Naive thymus-derived CD4-positive, alpha-beta T cell (primary cell): ENCODE results near the gene FAM184B. TPM values are rescaled to one million over a fixed set of nuclear protein-coding genes. Genes with fewer than 3 reads are reported as not detected.

ENCODE experiments used
- ATAC-seq: fragments of 150-1000 bp; cut with Tn5 transposase; 2 replicates; pipeline ENCODE4 v1.10.0; 2021; ENCODE audit warnings: mild to moderate bottlenecking, moderate library complexity
- CTCF ChIA-PET: fragments of 350-600 bp; sonication (Branson Sonifier 250); formaldehyde crosslinking; loops from one replicate; lab custom pipeline; 2021; ENCODE audit warnings: antibody characterized with exemption; lab: Charles Lee
- POLR2A ChIA-PET: fragments of 350-600 bp; sonication (Branson Sonifier 250); formaldehyde crosslinking; loops from one replicate; lab custom pipeline; 2021; ENCODE audit warnings: antibody characterized with exemption, inconsistent platforms; lab: Charles Lee
- DNase-seq, 9 donors: peaks; one replicate each; pipeline versions ENCODE4 v3.0.0 to v3.0.0-alpha.2; 2020 to 2022; ENCODE audit warnings: mixed read lengths in 1 of 9
- H3K27ac ChIP-seq: one replicate; pipeline ENCODE4 v1.7.0; 2013; ENCODE audit warnings: mild to moderate bottlenecking, low read depth, low read length, moderate library complexity
- H3K27me3 ChIP-seq, 2 donors: one replicate each; pipeline ENCODE4 v1.7.0; 2013; ENCODE audit warnings: low read length in 2 of 2, mild to moderate bottlenecking in 2 of 2, moderate library complexity in 2 of 2; ENCODE audit not compliant: control insufficient read depth in 2 of 2, insufficient read depth in 2 of 2
- H3K36me3 ChIP-seq, 3 experiments: 1 replicate in 2 of 3; 2 replicates in 1 of 3; pipeline ENCODE4 v1.7.0; 2013; ENCODE audit warnings: low read length in 3 of 3, mild to moderate bottlenecking in 3 of 3, moderate library complexity in 1 of 3; ENCODE audit not compliant: insufficient read depth in 3 of 3, control insufficient read depth in 2 of 3
- H3K4me1 ChIP-seq, 2 donors: one replicate each; pipeline ENCODE4 v1.7.0; 2013; ENCODE audit warnings: low read length in 2 of 2, mild to moderate bottlenecking in 2 of 2, moderate library complexity in 1 of 2; ENCODE audit not compliant: control insufficient read depth in 2 of 2, insufficient read depth in 2 of 2
- H3K4me3 ChIP-seq: 2 replicates; pipeline ENCODE4 v1.7.0; 2013; ENCODE audit warnings: mild to moderate bottlenecking, low read length
- H3K9me3 ChIP-seq, 3 experiments: 1 replicate in 2 of 3; 2 replicates in 1 of 3; pipeline ENCODE4 v1.7.0; 2013; ENCODE audit warnings: low read length in 3 of 3; ENCODE audit not compliant: control insufficient read depth in 2 of 3
- H3K27ac Mint-ChIP-seq, 9 donors: one replicate each; pipeline ENCODE4 v1.8.0; 2020 to 2022; ENCODE audit warnings: mixed read lengths in 9 of 9, mild to moderate bottlenecking in 8 of 9, moderate library complexity in 5 of 9, inconsistent platforms in 2 of 9
- H3K27me3 Mint-ChIP-seq, 5 donors: one replicate each; pipeline ENCODE4 v1.8.0; 2021 to 2022; ENCODE audit warnings: mixed read lengths in 5 of 5, mild to moderate bottlenecking in 1 of 5
- H3K36me3 Mint-ChIP-seq, 5 donors: one replicate each; pipeline ENCODE4 v1.8.0; 2020 to 2022; ENCODE audit warnings: mixed read lengths in 5 of 5, mild to moderate bottlenecking in 3 of 5, inconsistent platforms in 1 of 5
- H3K4me1 Mint-ChIP-seq, 7 donors: one replicate each; pipeline ENCODE4 v1.8.0; 2020 to 2022; ENCODE audit warnings: mixed read lengths in 7 of 7, mild to moderate bottlenecking in 3 of 7, inconsistent platforms in 1 of 7
- H3K4me3 Mint-ChIP-seq, 10 donors: one replicate each; pipeline ENCODE4 v1.8.0; 2020 to 2022; ENCODE audit warnings: mild to moderate bottlenecking in 10 of 10, mixed read lengths in 10 of 10, moderate library complexity in 6 of 10, inconsistent platforms in 2 of 10
- H3K9me3 Mint-ChIP-seq, 11 donors: one replicate each; pipeline ENCODE4 v1.8.0; 2020 to 2022; ENCODE audit warnings: mixed read lengths in 11 of 11, mild to moderate bottlenecking in 4 of 11, inconsistent platforms in 1 of 11, moderate library complexity in 1 of 11
- intact Hi-C, 2 donors: fragments of 100-400 bp; cut with micrococcal nuclease; formaldehyde crosslinking; loops; one replicate each; pipeline ENCODE4 v1.15.1; 2023
- polyA plus RNA-seq, 2 donors: library from polyadenylated mRNA; unstranded; fragments of 300-500 nt; fragmentation: Illumina TruSeq; gene quantifications; one replicate each; pipeline ENCODE4 v1.2.3, GENCODE V29; 2021
- total RNA-seq, 6 experiments: library from RNA in 5 of 6; stranded (reverse) in 5 of 6; gene quantifications; 1 replicate in 5 of 6; 2 replicates in 1 of 6; pipeline ENCODE4 v1.2.3 and lab custom pipeline; 2021 to 2026

The FAM184B gene
- total and polyA plus RNA-seq, 7 experiments from 2014 or later, result 0.08 TPM; not detected in 6

- DNase-seq (no peak), ATAC-seq (no peak)
- Histone ChIP-seq H3K4me3 (no peak overlapping the region), H3K27ac (no peak overlapping the region), H3K4me1 (no peaks in the 10 kb centered on the region), H3K9me3 (no peaks in the 10 kb centered on the region), H3K27me3 (no peaks in the 10 kb centered on the region), H3K36me3 (no peaks in the 10 kb centered on the region)
- H3K27me3 Mint-ChIP-seq, result peaks cover 0 to 11% (median 3%) of the 10 kb centered on the region in 5 donors
- peaks cover 0 to 9% (median 7%) of the 10 kb centered on the region in 7 donors for H3K4me1 Mint-ChIP-seq
- no peak overlapping the region for H3K4me3 Mint-ChIP-seq
- no peak overlapping the region for H3K27ac Mint-ChIP-seq
- peaks cover 0 to 11% (median 0%) of the 10 kb centered on the region in 5 donors for H3K36me3 Mint-ChIP-seq
- intact Hi-C loops, result no loop called here
- POLR2A ChIA-PET, result no interaction called here
- CTCF ChIA-PET, result no interaction called here
- peaks cover 0 to 9% (median 0%) of the 10 kb centered on the region in 11 donors for H3K9me3 Mint-ChIP-seq
These were observed 18.7 kb downstream of the FAM184B start for GRCh38 chr4:17762726-17763125.

DNA sequence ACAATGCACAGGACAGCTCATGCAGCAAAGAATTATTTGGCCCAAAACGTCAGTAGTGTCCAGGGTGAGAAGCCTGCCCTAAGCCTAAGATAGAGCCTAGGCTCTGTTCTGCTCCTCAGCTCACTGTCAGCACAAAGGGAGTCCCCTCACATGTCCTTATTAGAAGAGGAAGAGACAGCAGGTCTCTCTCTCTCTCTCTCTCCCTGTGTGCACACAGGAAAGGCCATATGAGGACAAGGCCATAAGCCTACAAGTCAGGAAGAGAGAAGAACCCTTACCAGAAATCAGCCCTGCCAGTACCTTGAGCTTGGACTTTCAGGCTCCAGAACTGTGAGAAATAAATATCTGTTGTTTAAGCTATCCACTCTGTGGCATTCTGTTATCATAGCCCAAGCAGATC, 20.4 kb downstream of the FAM184B start:
- Mint-ChIP-seq H3K36me3 (peaks cover 0 to 9% (median 0%) of the 10 kb centered on the region in 5 donors), H3K27ac (no peak overlapping the region), H3K9me3 (peaks cover 0 to 5% (median 0%) of the 10 kb centered on the region in 11 donors), H3K27me3 (peaks cover 0 to 9% (median 7%) of the 10 kb centered on the region in 5 donors), H3K4me1 (peaks cover 0 to 8% (median 6%) of the 10 kb centered on the region in 7 donors), H3K4me3 (no peak overlapping the region)
- no peak overlapping the region for H3K4me3 ChIP-seq
- H3K27me3 ChIP-seq, result no peaks in the 10 kb centered on the region
- intact Hi-C loops, result no loop called here
- no peak for DNase-seq
- no peak overlapping the region for H3K27ac ChIP-seq
- no peak for ATAC-seq
- ChIA-PET CTCF (no interaction called here), POLR2A (no interaction called here)
- no peaks in the 10 kb centered on the region for H3K36me3 ChIP-seq
- no peaks in the 10 kb centered on the region for H3K9me3 ChIP-seq
- H3K4me1 ChIP-seq, result no peaks in the 10 kb centered on the region

DNA sequence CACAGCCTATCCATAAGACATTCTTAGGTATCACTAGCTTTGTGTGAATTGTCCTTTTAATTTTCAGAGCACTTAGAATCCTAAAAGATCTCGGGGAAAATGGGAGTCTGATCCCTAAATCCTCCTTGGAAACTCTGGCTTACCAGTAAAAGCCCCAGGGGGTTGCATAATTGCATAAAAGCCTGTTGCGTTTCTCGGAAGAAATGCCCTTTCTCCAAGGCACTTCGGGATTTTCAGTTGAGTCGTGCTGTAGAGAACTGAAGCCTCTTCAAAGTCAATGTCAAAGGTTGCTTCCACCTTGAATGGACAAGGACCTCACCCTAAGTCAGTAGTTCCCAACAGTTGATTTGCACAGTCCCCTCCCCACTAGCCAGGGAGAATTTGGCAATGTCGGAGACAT, 20.8 kb downstream of the FAM184B start:
- peaks cover 0 to 5% (median 0%) of the 10 kb centered on the region in 5 donors for H3K36me3 Mint-ChIP-seq
- DNase-seq, result no peak
- H3K27me3 Mint-ChIP-seq, result peaks cover 0 to 11% (median 5%) of the 10 kb centered on the region in 5 donors
- H3K4me1 ChIP-seq, result no peaks in the 10 kb centered on the region
- H3K27me3 ChIP-seq, result no peaks in the 10 kb centered on the region
- peaks cover 0 to 4% (median 3%) of the 10 kb centered on the region in 7 donors for H3K4me1 Mint-ChIP-seq
- peaks cover 0 to 2% (median 0%) of the 10 kb centered on the region in 11 donors for H3K9me3 Mint-ChIP-seq
- H3K27ac ChIP-seq, result no peak overlapping the region
- H3K27ac Mint-ChIP-seq, result no peak overlapping the region
- intact Hi-C loops, result no loop called here
- H3K36me3 ChIP-seq, result no peaks in the 10 kb centered on the region
- no peak overlapping the region for H3K4me3 Mint-ChIP-seq
- ChIA-PET CTCF (no interaction called here), POLR2A (no interaction called here)
- no peaks in the 10 kb centered on the region for H3K9me3 ChIP-seq
- H3K4me3 ChIP-seq, result no peak overlapping the region
- no peak for ATAC-seq

GRCh38 chr4:17758485-17758884, 22.9 kb downstream of the FAM184B start:
- no peak for ATAC-seq
- Histone ChIP-seq H3K4me3 (no peak overlapping the region), H3K9me3 (no peaks in the 10 kb centered on the region), H3K27me3 (no peaks in the 10 kb centered on the region), H3K27ac (no peak overlapping the region), H3K36me3 (no peaks in the 10 kb centered on the region), H3K4me1 (no peaks in the 10 kb centered on the region)
- ChIA-PET POLR2A (no interaction called here), CTCF (no interaction called here)
- Mint-ChIP-seq H3K9me3 (peaks cover 0 to 2% (median 0%) of the 10 kb centered on the region in 11 donors), H3K36me3 (peaks cover 0 to 5% (median 0%) of the 10 kb centered on the region in 5 donors), H3K4me3 (no peak overlapping the region), H3K27ac (no peak overlapping the region), H3K27me3 (peaks cover 0 to 15% (median 8%) of the 10 kb centered on the region in 5 donors), H3K4me1 (no peaks in the 10 kb centered on the region)
- intact Hi-C loops, result no loop called here
- no peak for DNase-seq

DNA sequence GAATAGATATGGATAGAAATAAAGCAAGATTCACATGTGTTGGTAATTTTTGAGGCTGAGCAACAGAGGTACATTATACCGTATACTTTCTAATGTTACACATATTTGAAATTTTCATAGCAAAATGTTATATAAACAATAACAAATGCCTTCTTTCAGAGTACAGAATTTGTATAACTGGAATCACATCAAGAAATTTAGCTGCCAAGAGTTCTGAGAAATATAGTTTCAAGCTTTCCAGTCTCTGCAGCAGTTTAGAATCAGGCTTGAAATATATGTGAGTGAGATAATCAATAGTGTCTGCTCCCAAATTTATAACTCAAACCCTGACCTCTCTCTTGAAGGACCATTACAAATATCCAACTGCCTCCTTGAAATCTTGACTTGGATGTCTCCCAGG, 23.8 kb downstream of the FAM184B start:
- Mint-ChIP-seq H3K9me3 (peaks cover 0 to 2% (median 0%) of the 10 kb centered on the region in 11 donors), H3K4me1 (no peaks in the 10 kb centered on the region), H3K27me3 (peaks cover 0 to 17% (median 8%) of the 10 kb centered on the region in 5 donors), H3K27ac (no peak overlapping the region), H3K4me3 (no peak overlapping the region), H3K36me3 (peaks cover 0 to 5% (median 0%) of the 10 kb centered on the region in 5 donors)
- no peaks in the 10 kb centered on the region for H3K27me3 ChIP-seq
- DNase-seq, result no peak
- H3K36me3 ChIP-seq, result no peaks in the 10 kb centered on the region
- H3K4me3 ChIP-seq, result no peak overlapping the region
- intact Hi-C loops, result no loop called here
- CTCF ChIA-PET, result no interaction called here
- no peaks in the 10 kb centered on the region for H3K9me3 ChIP-seq
- H3K27ac ChIP-seq, result no peak overlapping the region
- no peaks in the 10 kb centered on the region for H3K4me1 ChIP-seq
- POLR2A ChIA-PET, result no interaction called here
- ATAC-seq, result no peak

GRCh38 chr4:17753646-17754045, 27.8 kb downstream of the FAM184B start:
- no peak for ATAC-seq
- no peaks in the 10 kb centered on the region for H3K27me3 ChIP-seq
- Mint-ChIP-seq H3K4me1 (no peaks in the 10 kb centered on the region), H3K27me3 (peaks cover 0 to 17% (median 9%) of the 10 kb centered on the region in 5 donors), H3K36me3 (no peaks in the 10 kb centered on the region), H3K9me3 (no peaks in the 10 kb centered on the region), H3K27ac (no peak overlapping the region), H3K4me3 (no peak overlapping the region)
- no peak for DNase-seq
- intact Hi-C loops, result no loop called here
- POLR2A ChIA-PET, result no interaction called here
- CTCF ChIA-PET, result interaction anchor here (0.6 kb wide), 1 partner anchor 59 kb away, joined by 6 read pairs; no protein-coding TSS in a partner anchor
- H3K9me3 ChIP-seq, result no peaks in the 10 kb centered on the region
- H3K36me3 ChIP-seq, result no peaks in the 10 kb centered on the region
- no peak overlapping the region for H3K27ac ChIP-seq
- H3K4me3 ChIP-seq, result no peak overlapping the region
- no peaks in the 10 kb centered on the region for H3K4me1 ChIP-seq

DNA sequence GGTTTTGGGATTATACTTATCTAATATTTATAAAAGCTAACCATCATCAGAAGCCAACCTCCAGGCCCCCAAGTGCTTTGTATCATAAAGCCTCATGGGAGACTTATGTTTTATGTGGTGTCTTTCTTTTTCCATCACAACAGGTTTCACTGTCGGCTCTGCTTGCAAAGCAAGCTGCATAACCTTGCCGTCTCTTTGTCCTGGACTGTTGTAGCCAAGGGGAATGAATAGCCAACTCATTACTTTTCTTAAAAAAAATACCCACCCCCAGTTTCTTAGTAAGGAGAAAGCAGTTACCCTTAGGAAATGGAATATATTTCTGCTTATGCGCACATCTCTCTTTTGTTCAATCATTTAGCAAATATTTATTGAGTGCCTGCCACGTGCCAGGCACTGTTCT, 40.7 kb downstream of the FAM184B start:
- Mint-ChIP-seq H3K36me3 (no peaks in the 10 kb centered on the region), H3K9me3 (peaks cover 0 to 3% (median 0%) of the 10 kb centered on the region in 11 donors), H3K4me1 (no peaks in the 10 kb centered on the region), H3K27me3 (peaks cover 2 to 10% (median 6%) of the 10 kb centered on the region in 5 donors), H3K27ac (no peak overlapping the region), H3K4me3 (no peak overlapping the region)
- ChIA-PET POLR2A (no interaction called here), CTCF (no interaction called here)
- no peak for ATAC-seq
- Histone ChIP-seq H3K9me3 (no peaks in the 10 kb centered on the region), H3K4me1 (no peaks in the 10 kb centered on the region), H3K27me3 (peaks cover 0 to 2% of the 10 kb centered on the region in 2 donors), H3K36me3 (no peaks in the 10 kb centered on the region), H3K4me3 (no peak overlapping the region), H3K27ac (no peak overlapping the region)
- DNase-seq, result no peak
- intact Hi-C loops, result no loop called here
